Trophoblast cell (in vitro differentiated cells and primary cell): Measurements from ENCODE around the gene GUCY1A1.

Experiments used
- DNase-seq, 2 donors: peaks; one replicate each; pipeline ENCODE4 v3.0.0-alpha.2; 2016
- H2AFZ ChIP-seq: 2 replicates; pipeline ENCODE4 v1.6.1; 2013; ENCODE audit warnings: low read length, moderate library complexity, mild to moderate bottlenecking; ENCODE audit not compliant: insufficient read depth, poor library complexity
- H2AK5ac ChIP-seq: 2 replicates; pipeline ENCODE4 v1.6.1; 2013; ENCODE audit warnings: mild to moderate bottlenecking, low read length
- H2BK120ac ChIP-seq: 2 replicates; pipeline ENCODE4 v1.6.1; 2013; ENCODE audit warnings: low read length, mild to moderate bottlenecking, moderate library complexity; ENCODE audit not compliant: insufficient read depth, poor library complexity
- H2BK12ac ChIP-seq: 2 replicates; pipeline ENCODE4 v1.6.1; 2013; ENCODE audit warnings: mild to moderate bottlenecking, low read length, moderate library complexity
- H2BK5ac ChIP-seq: 2 replicates; pipeline ENCODE4 v1.6.1; 2013; ENCODE audit warnings: low read length, low read depth, moderate library complexity, mild to moderate bottlenecking; ENCODE audit not compliant: poor library complexity
- H3K14ac ChIP-seq: 2 replicates; pipeline ENCODE4 v1.6.1; 2013; ENCODE audit warnings: mild to moderate bottlenecking, low read length
- H3K18ac ChIP-seq: 2 replicates; pipeline ENCODE4 v1.6.1; 2013; ENCODE audit warnings: mild to moderate bottlenecking, low read length
- H3K23ac ChIP-seq: 2 replicates; pipeline ENCODE4 v1.6.1; 2013; ENCODE audit warnings: low read length
- H3K27ac ChIP-seq: 2 replicates; pipeline ENCODE4 v1.5.1; 2013; ENCODE audit warnings: low read depth, mild to moderate bottlenecking, inconsistent platforms, low read length, moderate library complexity
- H3K27me3 ChIP-seq: 2 replicates; pipeline ENCODE4 v1.6.1; 2013; ENCODE audit warnings: inconsistent platforms, mild to moderate bottlenecking, low read length, moderate library complexity; ENCODE audit not compliant: insufficient read depth
- H3K36me3 ChIP-seq, 2 experiments: 1 replicate in 1 of 2; 2 replicates in 1 of 2; pipeline ENCODE4 v1.6.1; 2013; ENCODE audit warnings: low read length in 2 of 2, mild to moderate bottlenecking in 2 of 2, moderate library complexity in 1 of 2; ENCODE audit not compliant: insufficient read depth in 2 of 2, control insufficient read depth in 1 of 2
- H3K4ac ChIP-seq: 2 replicates; pipeline ENCODE4 v1.6.1; 2013; ENCODE audit warnings: low read depth, mild to moderate bottlenecking, low read length, moderate library complexity
- H3K4me1 ChIP-seq, 2 experiments: 1 replicate in 1 of 2; 2 replicates in 1 of 2; pipeline ENCODE4 v1.6.1; 2013; ENCODE audit warnings: low read length in 2 of 2, mild to moderate bottlenecking in 2 of 2, moderate library complexity in 1 of 2; ENCODE audit not compliant: insufficient read depth in 2 of 2, control insufficient read depth in 1 of 2
- H3K4me2 ChIP-seq: 2 replicates; pipeline ENCODE4 v1.6.1; 2013; ENCODE audit warnings: inconsistent platforms, mild to moderate bottlenecking, low read length, moderate library complexity
- H3K4me3 ChIP-seq: 2 replicates; pipeline ENCODE4 v1.5.1; 2013; ENCODE audit warnings: mild to moderate bottlenecking, low read depth, low read length, inconsistent platforms
- H3K79me1 ChIP-seq: one replicate; pipeline ENCODE4 v1.6.1; 2013; ENCODE audit warnings: low read length
- H3K79me2 ChIP-seq: 2 replicates; pipeline ENCODE4 v1.6.1; 2013; ENCODE audit warnings: low read length, mild to moderate bottlenecking; ENCODE audit not compliant: control insufficient read depth, insufficient read depth, poor library complexity
- H3K9ac ChIP-seq: 2 replicates; pipeline ENCODE4 v1.6.1; 2013; ENCODE audit warnings: mild to moderate bottlenecking, low read length
- H3K9me3 ChIP-seq: 2 replicates; pipeline ENCODE4 v1.6.1; 2013; ENCODE audit warnings: low read depth, mild to moderate bottlenecking, control low read depth, inconsistent platforms, low read length; ENCODE audit not compliant: insufficient read depth
- H4K12ac ChIP-seq: 2 replicates; pipeline ENCODE4 v1.6.1; 2013; ENCODE audit warnings: low read depth, mild to moderate bottlenecking, low read length, moderate library complexity
- H4K8ac ChIP-seq: 2 replicates; pipeline ENCODE4 v1.6.1; 2013; ENCODE audit warnings: low read depth, mild to moderate bottlenecking, low read length, moderate library complexity
- H4K91ac ChIP-seq: one replicate; pipeline ENCODE4 v1.6.1; 2013; ENCODE audit warnings: low read depth, mild to moderate bottlenecking, low read length, moderate library complexity
- WGBS: extraction: QIAGEN DNeasy Blood & Tissue Kit; methylation state at CpG from one replicate; pipeline ENCODE4 v1.1.7; 2013; ENCODE audit warnings: missing lambda C conversion rate; ENCODE audit not compliant: insufficient read length, insufficient coverage; ENCODE audit errors: extremely low coverage; 5-methylcytosine and 5-hydroxymethylcytosine counted together

The GUCY1A1 gene

GRCh38 chr4:155735496-155735895, 68.8 kb downstream of the GUCY1A1 start:
- H3K79me1 ChIP-seq: no peaks in the 10 kb centered on the region

GRCh38 chr4:155738548-155738947, 71.9 kb downstream of the GUCY1A1 start:
- Histone ChIP-seq H3K9me3 (no peaks in the 10 kb centered on the region), H2AFZ (no peak overlapping the region), H2AK5ac (no peak overlapping the region), H3K79me2 (no peaks in the 10 kb centered on the region), H3K4me2 (no peak overlapping the region), H4K8ac (no peak overlapping the region), H3K4me1 (no peaks in the 10 kb centered on the region), H3K23ac (no peak overlapping the region), H3K9ac (no peak overlapping the region), H3K4me3 (no peak overlapping the region), H3K36me3 (no peaks in the 10 kb centered on the region), H3K18ac (no peak overlapping the region), H3K27ac (no peak overlapping the region), H4K91ac (no peak overlapping the region), H3K27me3 (no peaks in the 10 kb centered on the region), H2BK120ac (no peak overlapping the region), H2BK5ac (no peak overlapping the region), H3K4ac (no peak overlapping the region), H2BK12ac (no peak overlapping the region), H3K79me1 (no peaks in the 10 kb centered on the region), H3K14ac (no peak overlapping the region), H4K12ac (no peak overlapping the region)
- no peak for DNase-seq
- no CpG with 5 or more reads among the region's 2 CpGs for WGBS

More at GRCh38 chr4:155735496-155735895, 68.8 kb downstream of the GUCY1A1 start:
- no peak overlapping the region for H2AFZ ChIP-seq
- H2BK12ac ChIP-seq: no peak overlapping the region
- H3K9ac ChIP-seq: no peak overlapping the region
- H4K8ac ChIP-seq: no peak overlapping the region
- no peaks in the 10 kb centered on the region for H3K27me3 ChIP-seq
- no peak overlapping the region for H3K23ac ChIP-seq
- no peak overlapping the region for H4K12ac ChIP-seq
- H3K18ac ChIP-seq: no peak overlapping the region
- DNase-seq: no peak
- H3K36me3 ChIP-seq: no peaks in the 10 kb centered on the region
- H3K4me3 ChIP-seq: no peak overlapping the region
- no peaks in the 10 kb centered on the region for H3K79me2 ChIP-seq
- no peaks in the 10 kb centered on the region for H3K4me1 ChIP-seq
- H4K91ac ChIP-seq: no peak overlapping the region
- no peak overlapping the region for H2BK120ac ChIP-seq
- H3K27ac ChIP-seq: no peak overlapping the region
- no peak overlapping the region for H3K4ac ChIP-seq
- no peak overlapping the region for H3K14ac ChIP-seq
- H3K9me3 ChIP-seq: no peaks in the 10 kb centered on the region
- H3K4me2 ChIP-seq: no peak overlapping the region
- H2AK5ac ChIP-seq: no peak overlapping the region
- H2BK5ac ChIP-seq: no peak overlapping the region

GRCh38 chr4:155741546-155741945, 74.9 kb downstream of the GUCY1A1 start:
- no peak for DNase-seq
- H3K18ac ChIP-seq: no peak overlapping the region

DNA sequence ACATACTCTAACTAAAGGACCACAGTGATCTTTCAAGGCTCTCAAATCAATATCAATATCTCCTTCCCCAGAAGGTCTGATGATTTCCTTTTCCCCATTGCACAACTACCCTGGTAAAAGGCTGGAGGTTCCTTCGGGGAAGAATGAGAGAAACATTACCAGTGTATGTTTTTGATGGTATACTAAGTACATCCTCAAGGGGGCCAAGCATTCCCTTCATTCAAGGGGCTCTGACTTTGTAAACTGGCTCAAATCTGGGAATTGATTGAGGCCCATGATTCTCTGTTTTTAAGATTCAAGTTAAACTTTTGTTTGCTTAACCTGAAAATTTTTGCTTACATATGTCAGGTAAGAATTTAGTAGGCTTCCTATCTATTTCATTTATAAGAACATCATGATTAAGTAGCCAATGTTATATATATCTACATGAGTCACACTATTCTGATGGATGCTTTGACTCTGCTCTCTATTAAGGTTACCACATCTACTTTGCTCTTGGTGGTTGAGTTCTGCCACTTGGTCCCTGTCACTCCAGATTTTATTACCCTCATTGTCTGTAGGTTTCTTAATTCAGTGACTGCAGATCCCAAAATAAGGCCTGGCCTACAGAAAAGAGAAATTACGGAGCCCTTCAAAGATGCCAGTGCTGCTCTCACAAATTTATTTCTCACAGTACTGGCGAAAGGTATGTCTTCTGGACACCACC, 75.8 kb downstream of the GUCY1A1 start:
- Histone ChIP-seq H3K9ac (no peak overlapping the region), H4K91ac (no peak overlapping the region), H3K79me1 (no peaks in the 10 kb centered on the region), H3K27ac (no peak overlapping the region), H2AK5ac (no peak overlapping the region), H3K4me2 (no peak overlapping the region), H3K14ac (no peak overlapping the region), H3K23ac (no peak overlapping the region), H2BK12ac (no peak overlapping the region), H3K79me2 (no peaks in the 10 kb centered on the region), H2BK5ac (no peak overlapping the region), H2AFZ (no peak overlapping the region), H3K18ac (no peak overlapping the region), H3K27me3 (no peaks in the 10 kb centered on the region), H3K4me1 (no peaks in the 10 kb centered on the region), H4K12ac (no peak overlapping the region), H2BK120ac (no peak overlapping the region), H3K9me3 (no peaks in the 10 kb centered on the region), H3K4ac (no peak overlapping the region), H3K36me3 (no peaks in the 10 kb centered on the region), H3K4me3 (no peak overlapping the region), H4K8ac (no peak overlapping the region)
- WGBS: no CpG with 5 or more reads among the region's 3 CpGs
- DNase-seq: no peak

More at GRCh38 chr4:155741546-155741945, 74.9 kb downstream of the GUCY1A1 start:
- Histone ChIP-seq H2BK12ac (no peak overlapping the region), H3K4me3 (no peak overlapping the region), H2BK5ac (no peak overlapping the region), H3K9ac (no peak overlapping the region), H2AFZ (no peak overlapping the region), H3K79me1 (no peaks in the 10 kb centered on the region), H3K36me3 (no peaks in the 10 kb centered on the region), H3K4me1 (no peaks in the 10 kb centered on the region), H3K4me2 (no peak overlapping the region), H3K4ac (no peak overlapping the region), H3K23ac (no peak overlapping the region), H3K27me3 (no peaks in the 10 kb centered on the region), H3K14ac (no peak overlapping the region), H4K12ac (no peak overlapping the region), H2AK5ac (no peak overlapping the region), H3K27ac (no peak overlapping the region), H2BK120ac (no peak overlapping the region), H4K8ac (no peak overlapping the region), H4K91ac (no peak overlapping the region), H3K9me3 (no peaks in the 10 kb centered on the region), H3K79me2 (no peaks in the 10 kb centered on the region)
- no CpG with 5 or more reads among the region's 1 CpG for WGBS
